ENCODE measurements around the gene RCSD1.

DNA sequence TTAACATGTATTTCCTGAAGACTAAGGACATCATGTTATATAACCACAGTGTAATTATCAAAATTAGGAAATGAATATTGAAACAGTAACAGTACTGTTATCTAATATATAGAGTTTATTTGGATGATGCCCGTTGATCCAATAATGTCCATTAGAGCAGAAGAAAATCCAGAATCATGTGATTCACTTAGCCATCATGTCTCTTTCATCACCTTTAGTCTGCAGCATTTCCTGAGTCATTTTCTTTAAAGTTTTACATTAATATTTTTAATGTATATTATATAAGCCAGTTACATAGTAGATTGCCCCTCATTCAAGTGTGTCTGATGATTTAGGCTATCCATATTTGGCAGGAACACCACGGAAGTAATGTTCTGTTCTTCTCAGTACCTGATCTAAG is 120.6 kb downstream of the RCSD1 start:
- TF ChIP-seq EZH2 (IDR thresholded peaks at IDR 0.05; ENCODE audit: insufficient read depth, low read length), result no peak
- TF ChIP-seq, protein P1, sequence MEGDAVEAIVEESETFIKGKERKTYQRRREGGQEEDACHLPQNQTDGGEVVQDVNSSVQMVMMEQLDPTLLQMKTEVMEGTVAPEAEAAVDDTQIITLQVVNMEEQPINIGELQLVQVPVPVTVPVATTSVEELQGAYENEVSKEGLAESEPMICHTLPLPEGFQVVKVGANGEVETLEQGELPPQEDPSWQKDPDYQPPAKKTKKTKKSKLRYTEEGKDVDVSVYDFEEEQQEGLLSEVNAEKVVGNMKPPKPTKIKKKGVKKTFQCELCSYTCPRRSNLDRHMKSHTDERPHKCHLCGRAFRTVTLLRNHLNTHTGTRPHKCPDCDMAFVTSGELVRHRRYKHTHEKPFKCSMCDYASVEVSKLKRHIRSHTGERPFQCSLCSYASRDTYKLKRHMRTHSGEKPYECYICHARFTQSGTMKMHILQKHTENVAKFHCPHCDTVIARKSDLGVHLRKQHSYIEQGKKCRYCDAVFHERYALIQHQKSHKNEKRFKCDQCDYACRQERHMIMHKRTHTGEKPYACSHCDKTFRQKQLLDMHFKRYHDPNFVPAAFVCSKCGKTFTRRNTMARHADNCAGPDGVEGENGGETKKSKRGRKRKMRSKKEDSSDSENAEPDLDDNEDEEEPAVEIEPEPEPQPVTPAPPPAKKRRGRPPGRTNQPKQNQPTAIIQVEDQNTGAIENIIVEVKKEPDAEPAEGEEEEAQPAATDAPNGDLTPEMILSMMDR (IDR thresholded peaks at IDR 0.05; ENCODE audit: insufficient read depth, low read depth, low read length), result no peak

Measured in astrocyte (in vitro differentiated cells and primary cell).